Neural crest cell (in vitro differentiated cells): ENCODE data around the gene KCTD15. TPM values are rescaled to one million over a fixed set of nuclear protein-coding genes. Genes with fewer than 3 reads are reported as not detected.
"Not testable (repeated sequence)": the region's sequence is repeated elsewhere in the genome, so short reads cannot be mapped to it uniquely, and the experiment has no call there.

Experiments used
- DNase-seq: peaks from one replicate; pipeline ENCODE4 v3.0.0; 2021; ENCODE audit warnings: low read depth, mixed read lengths, low spot score
- H3K27ac Mint-ChIP-seq: one replicate; pipeline ENCODE4 v1.8.0; 2021; ENCODE audit warnings: mild to moderate bottlenecking, mixed read lengths; ENCODE audit not compliant: unreplicated experiment
- H3K27me3 Mint-ChIP-seq: 2 replicates; pipeline ENCODE4 v1.8.0; 2021; ENCODE audit warnings: low read depth, mild to moderate bottlenecking, mixed read lengths
- H3K36me3 Mint-ChIP-seq: 2 replicates; pipeline ENCODE4 v1.8.0; 2021; ENCODE audit warnings: low read depth, mild to moderate bottlenecking, mixed read lengths
- H3K4me1 Mint-ChIP-seq: 2 replicates; pipeline ENCODE4 v1.8.0; 2021; ENCODE audit warnings: mixed read lengths
- H3K4me3 Mint-ChIP-seq: one replicate; pipeline ENCODE4 v1.8.0; 2021; ENCODE audit warnings: mild to moderate bottlenecking, mixed read lengths
- H3K9me3 Mint-ChIP-seq: 2 replicates; pipeline ENCODE4 v1.8.0; 2021; ENCODE audit warnings: mixed read lengths
- total RNA-seq: library from RNA; stranded (reverse); gene quantifications from 2 replicates; pipeline ENCODE4 v1.2.1, GENCODE V29; 2021
- TF ChIP-seq, protein P1 (sequence below): fragments of 200-600 bp; sonication (generic); conservative IDR thresholded peaks from 2 replicates; pipeline ENCODE4 v1.5.0; 2021; ENCODE audit warnings: antibody characterized with exemption, mild to moderate bottlenecking

Gene KCTD15
- total RNA-seq, 1 donor from 2014 or later, result 58.3 TPM

DNA sequence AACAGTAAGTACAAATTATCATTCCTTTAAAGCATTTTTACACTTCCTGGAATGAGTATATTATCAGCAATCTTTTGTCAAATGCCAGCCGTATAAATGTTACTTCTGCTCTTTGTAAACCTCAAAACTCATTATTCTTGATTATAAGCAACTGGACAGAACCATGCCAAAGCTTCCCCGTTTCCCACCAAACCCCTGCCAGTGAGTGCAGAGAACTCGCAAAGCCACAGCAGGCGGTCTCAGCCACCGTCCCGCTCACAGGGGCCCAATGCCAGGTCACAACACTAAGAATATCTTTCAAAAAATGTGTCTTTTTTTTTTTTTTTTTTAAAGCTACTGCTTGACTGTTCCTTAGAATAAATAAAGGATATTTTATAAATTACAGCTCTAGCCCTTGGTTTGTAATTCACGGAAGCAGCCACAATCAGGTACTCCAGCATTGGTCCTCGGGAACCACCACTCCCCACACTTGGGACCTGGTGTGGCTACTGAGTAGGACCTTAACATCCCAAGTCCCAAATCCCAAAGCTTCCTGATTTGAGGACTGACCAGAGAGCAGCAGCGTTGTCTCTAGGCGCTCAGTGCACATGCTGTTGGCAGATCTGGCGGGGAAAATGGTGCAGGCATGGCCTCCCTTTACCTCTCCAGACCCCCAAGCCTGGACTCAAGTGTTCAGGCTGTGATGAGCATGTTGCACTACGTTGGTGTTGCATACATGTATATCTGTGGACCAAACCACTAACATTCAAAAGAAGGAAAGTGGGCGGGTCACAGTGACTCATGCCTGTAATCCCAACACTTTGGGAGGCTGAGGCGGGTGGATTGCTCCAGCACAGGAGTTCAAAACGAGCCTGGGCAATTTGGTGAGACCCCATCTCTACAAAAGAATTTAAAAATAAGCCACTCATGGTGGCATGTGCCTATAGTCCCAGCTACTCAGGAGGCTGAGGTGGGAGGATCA lies 19.0 kb downstream of the KCTD15 start:
- TF ChIP-seq, protein P1, sequence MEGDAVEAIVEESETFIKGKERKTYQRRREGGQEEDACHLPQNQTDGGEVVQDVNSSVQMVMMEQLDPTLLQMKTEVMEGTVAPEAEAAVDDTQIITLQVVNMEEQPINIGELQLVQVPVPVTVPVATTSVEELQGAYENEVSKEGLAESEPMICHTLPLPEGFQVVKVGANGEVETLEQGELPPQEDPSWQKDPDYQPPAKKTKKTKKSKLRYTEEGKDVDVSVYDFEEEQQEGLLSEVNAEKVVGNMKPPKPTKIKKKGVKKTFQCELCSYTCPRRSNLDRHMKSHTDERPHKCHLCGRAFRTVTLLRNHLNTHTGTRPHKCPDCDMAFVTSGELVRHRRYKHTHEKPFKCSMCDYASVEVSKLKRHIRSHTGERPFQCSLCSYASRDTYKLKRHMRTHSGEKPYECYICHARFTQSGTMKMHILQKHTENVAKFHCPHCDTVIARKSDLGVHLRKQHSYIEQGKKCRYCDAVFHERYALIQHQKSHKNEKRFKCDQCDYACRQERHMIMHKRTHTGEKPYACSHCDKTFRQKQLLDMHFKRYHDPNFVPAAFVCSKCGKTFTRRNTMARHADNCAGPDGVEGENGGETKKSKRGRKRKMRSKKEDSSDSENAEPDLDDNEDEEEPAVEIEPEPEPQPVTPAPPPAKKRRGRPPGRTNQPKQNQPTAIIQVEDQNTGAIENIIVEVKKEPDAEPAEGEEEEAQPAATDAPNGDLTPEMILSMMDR, result no peak
- H3K27ac Mint-ChIP-seq, result no peak overlapping the region
- peaks cover 34% of the 10 kb centered on the region for H3K4me1 Mint-ChIP-seq
- no peak for DNase-seq
- H3K9me3 Mint-ChIP-seq, result no peaks in the 10 kb centered on the region
- H3K4me3 Mint-ChIP-seq, result no peak overlapping the region
- H3K27me3 Mint-ChIP-seq, result peaks cover 15% of the 10 kb centered on the region
- peaks cover 10% of the 10 kb centered on the region for H3K36me3 Mint-ChIP-seq

DNA sequence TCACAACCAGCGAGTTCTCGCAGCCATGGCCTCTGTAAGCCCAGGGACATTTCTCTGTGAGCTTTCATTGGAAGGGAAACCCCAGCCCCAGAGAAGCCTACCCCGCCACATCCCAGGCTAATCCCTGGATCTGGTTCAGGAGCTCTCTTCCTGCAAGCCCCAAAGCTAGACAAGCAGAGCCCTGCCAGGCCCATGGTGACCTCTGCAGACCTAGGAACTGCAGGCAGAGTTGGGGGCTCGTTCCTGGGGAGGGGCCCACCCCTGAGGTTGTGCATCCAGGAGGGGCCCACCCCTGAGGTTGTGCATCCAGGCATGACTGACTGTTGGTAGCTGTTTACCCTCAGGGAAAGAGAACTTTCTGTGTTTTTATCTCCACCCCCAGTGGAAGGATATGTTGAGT lies 21.7 kb downstream of the KCTD15 start:
- H3K36me3 Mint-ChIP-seq, result peaks cover 8% of the 10 kb centered on the region
- no peaks in the 10 kb centered on the region for H3K9me3 Mint-ChIP-seq
- H3K27me3 Mint-ChIP-seq, result peaks cover 32% of the 10 kb centered on the region
- DNase-seq, result no peak
- no peak overlapping the region for H3K27ac Mint-ChIP-seq
- TF ChIP-seq, protein P1, result no peak
- H3K4me3 Mint-ChIP-seq, result peak overlapping the region; percentile 49
- H3K4me1 Mint-ChIP-seq, result peaks cover 37% of the 10 kb centered on the region

DNA sequence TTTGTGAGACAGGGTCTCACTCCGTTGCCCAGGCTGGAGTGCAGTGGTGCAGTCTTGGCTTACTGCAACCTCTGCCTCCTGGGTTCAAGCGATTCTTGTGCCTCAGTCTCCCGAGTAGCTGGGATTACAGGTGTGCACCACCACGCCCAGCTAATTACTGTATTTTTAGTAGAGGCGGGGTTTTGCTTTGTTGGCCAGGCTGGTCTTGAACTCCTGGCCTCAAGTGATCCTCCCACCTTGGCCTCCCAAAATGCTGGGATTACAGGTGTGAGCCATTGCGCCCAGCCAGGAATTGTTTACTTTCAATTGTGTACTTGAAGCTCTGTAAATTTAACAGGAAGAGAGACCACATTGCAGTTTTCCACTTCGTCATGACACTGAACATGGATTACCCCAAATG lies 22.4 kb downstream of the KCTD15 start:
- not testable (repeated sequence) for H3K27ac Mint-ChIP-seq, DNase-seq, H3K36me3 Mint-ChIP-seq, H3K9me3 Mint-ChIP-seq
- Mint-ChIP-seq H3K4me3 (peak overlapping the region; percentile 83), H3K27me3 (peaks cover 32% of the 10 kb centered on the region), H3K4me1 (peaks cover 37% of the 10 kb centered on the region)

DNA sequence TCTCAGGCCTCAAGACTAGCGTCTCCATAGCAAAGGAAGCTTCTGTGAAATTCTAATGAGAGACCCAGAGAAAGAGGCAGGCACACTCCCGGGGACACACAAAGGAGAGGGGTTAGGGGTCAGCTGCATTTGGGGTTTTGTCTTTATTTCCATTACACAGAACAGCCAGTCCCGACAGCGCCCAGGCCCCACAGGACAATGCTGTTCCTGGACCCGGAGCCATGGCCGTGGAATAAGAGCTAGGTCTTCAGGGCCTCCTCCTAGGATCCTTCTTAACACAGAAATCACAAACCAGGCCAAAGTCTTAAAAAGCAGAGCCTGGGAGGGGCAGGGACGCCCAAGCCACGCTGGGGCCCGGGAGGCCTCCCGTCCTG lies 22.8 kb downstream of the KCTD15 start:
- Mint-ChIP-seq H3K4me1 (peaks cover 36% of the 10 kb centered on the region), H3K27ac (peak overlapping the region; percentile 94), H3K27me3 (peaks cover 32% of the 10 kb centered on the region), H3K36me3 (peaks cover 3% of the 10 kb centered on the region), H3K4me3 (peak overlapping the region; percentile 83), H3K9me3 (no peaks in the 10 kb centered on the region)
- peak; percentile 35 for DNase-seq
- TF ChIP-seq, protein P1, result no peak

DNA sequence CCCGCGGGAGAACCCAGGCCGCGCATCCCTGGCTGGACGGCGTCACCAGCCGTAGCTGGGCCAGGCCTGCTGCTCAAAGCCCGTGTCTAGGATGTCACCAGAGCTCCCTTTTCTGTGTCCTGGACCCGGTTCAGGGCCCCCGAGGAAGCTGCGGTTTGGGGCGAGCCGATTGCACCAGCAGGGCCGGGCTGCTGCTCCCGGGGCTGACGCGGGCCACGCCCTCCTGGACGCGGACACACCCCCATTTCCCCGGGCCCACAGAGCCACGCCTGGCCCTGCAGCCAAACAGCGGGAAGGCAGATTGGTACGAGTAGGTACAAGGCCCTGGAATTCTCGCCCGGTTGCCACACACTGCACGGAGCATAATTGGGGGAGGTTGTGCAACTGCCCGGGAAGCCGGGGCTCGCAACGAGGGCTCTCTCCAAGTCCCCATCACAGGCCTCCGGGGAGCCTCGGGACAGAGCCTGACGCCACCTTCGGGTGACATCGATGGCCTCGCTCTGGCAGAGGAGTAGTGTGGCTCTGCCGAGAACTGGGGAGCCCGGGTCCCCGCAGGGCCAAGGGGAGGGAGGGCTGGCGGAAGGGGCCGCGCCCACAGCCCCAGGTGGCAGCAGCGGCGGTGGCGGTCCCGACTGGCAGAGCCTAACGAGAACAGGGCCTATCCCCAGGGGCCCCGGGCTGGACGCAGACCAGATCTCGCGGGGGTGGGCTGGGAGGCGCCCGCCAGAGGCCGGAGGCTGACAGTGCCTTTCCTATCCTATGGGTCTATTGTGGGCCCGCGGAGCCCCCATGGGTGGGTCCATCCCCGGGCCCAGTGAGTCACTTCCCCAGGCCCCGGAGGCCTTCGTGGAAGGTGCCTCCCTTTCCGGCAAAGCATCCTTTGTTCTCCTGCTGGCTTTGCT lies 23.5 kb downstream of the KCTD15 start:
- no peak overlapping the region for H3K27ac Mint-ChIP-seq

More for the DNA sequence above, 23.5 kb downstream of the KCTD15 start:
- peak; percentile 48 for DNase-seq
- TF ChIP-seq, protein P1, result no peak
- Mint-ChIP-seq H3K4me3 (no peak overlapping the region), H3K4me1 (peaks cover 32% of the 10 kb centered on the region), H3K9me3 (no peaks in the 10 kb centered on the region), H3K36me3 (peaks cover 3% of the 10 kb centered on the region), H3K27me3 (peaks cover 32% of the 10 kb centered on the region)
